Epithelial cell of proximal tubule (primary cell): Measurements from ENCODE around the gene MICU1. TPM values are rescaled to one million over a fixed set of nuclear protein-coding genes. Genes with fewer than 3 reads are reported as not detected.

Source experiments
- DNase-seq: peaks from one replicate; pipeline ENCODE4 v3.0.0-alpha.2; 2011; ENCODE audit warnings: low read depth
- H3K4me3 ChIP-seq: 2 replicates; pipeline ENCODE4 v1.5.1; 2011; ENCODE audit warnings: low read depth, mild to moderate bottlenecking, low read length
- CTCF ChIP-seq: conservative IDR thresholded peaks from 2 replicates; pipeline ENCODE4 v1.5.1; 2012; ENCODE audit warnings: low read depth, mild to moderate bottlenecking, low read length
- total RNA-seq: library from RNA; depleted of rRNA; stranded (reverse); fragments of >200 nt; gene quantifications from 2 replicates; pipeline ENCODE4 v1.2.3, GENCODE V29; 2015

Gene MICU1
- total RNA-seq, 1 donor from 2014 or later: 31.3 TPM

- DNase-seq: no peak
- H3K4me3 ChIP-seq: no peak overlapping the region
- TF ChIP-seq CTCF: no peak
These were observed 83.5 kb downstream of the MICU1 start for GRCh38 chr10:72542396-72542815.

- no peak for TF ChIP-seq CTCF
- DNase-seq: no peak
- no peak overlapping the region for H3K4me3 ChIP-seq
These were observed 84.5 kb downstream of the MICU1 start for GRCh38 chr10:72541337-72541736.

GRCh38 chr10:72540193-72540807 lies 85.6 kb downstream of the MICU1 start:
- no peak overlapping the region for H3K4me3 ChIP-seq
- no peak for DNase-seq
- TF ChIP-seq CTCF: no peak

GRCh38 chr10:72539137-72539536 lies 86.7 kb downstream of the MICU1 start:
- H3K4me3 ChIP-seq: no peak overlapping the region
- TF ChIP-seq CTCF: no peak
- DNase-seq: no peak

GRCh38 chr10:72525689-72526088 lies 100.2 kb downstream of the MICU1 start:
- TF ChIP-seq CTCF: no peak
- H3K4me3 ChIP-seq: no peak overlapping the region
- no peak for DNase-seq

GRCh38 chr10:72525277-72525676 lies 100.6 kb downstream of the MICU1 start:
- no peak for TF ChIP-seq CTCF
- peak; percentile 76 for DNase-seq
- H3K4me3 ChIP-seq: no peak overlapping the region

GRCh38 chr10:72524489-72524888 lies 101.4 kb downstream of the MICU1 start:
- no peak for DNase-seq
- TF ChIP-seq CTCF: no peak
- no peak overlapping the region for H3K4me3 ChIP-seq
